Measurements from ENCODE around the gene ERMARD. TPM values are rescaled to one million over a fixed set of nuclear protein-coding genes. Genes with fewer than 3 reads are reported as not detected.
"Not testable (repeated sequence)": the region's sequence is repeated elsewhere in the genome, so short reads cannot be mapped to it uniquely, and the experiment has no call there.

Gene ERMARD
- total RNA-seq, 1 donor from 2014 or later: 25.4 TPM

DNA sequence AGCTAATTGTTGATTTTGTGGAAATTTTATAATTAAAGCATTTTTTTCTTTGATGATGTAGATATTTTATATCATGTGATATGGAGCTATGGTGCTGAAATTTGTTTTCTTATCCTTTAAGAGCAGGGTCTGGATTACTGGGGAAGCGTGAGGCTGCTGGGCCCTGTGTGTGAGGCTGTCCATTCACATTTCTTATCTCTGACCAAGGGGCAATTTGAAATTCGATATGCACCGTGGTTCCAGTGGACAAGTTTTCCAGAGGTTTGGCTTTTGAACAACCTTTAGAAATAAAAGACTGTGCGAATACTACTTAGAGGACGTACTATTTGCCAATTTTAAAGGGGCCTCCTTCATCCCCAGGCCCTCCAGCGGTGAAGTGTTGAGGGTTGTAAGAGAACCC is 3.7 kb downstream of the ERMARD start:
- H3K4me3 ChIP-seq: no peak overlapping the region
- intact Hi-C loops (cut with DNase I): loop anchor here (10.0 kb wide), 1 partner anchor 50 kb away; the partner anchor contains the start of genes C6orf120 and WDR27
- TF ChIP-seq, protein P1, sequence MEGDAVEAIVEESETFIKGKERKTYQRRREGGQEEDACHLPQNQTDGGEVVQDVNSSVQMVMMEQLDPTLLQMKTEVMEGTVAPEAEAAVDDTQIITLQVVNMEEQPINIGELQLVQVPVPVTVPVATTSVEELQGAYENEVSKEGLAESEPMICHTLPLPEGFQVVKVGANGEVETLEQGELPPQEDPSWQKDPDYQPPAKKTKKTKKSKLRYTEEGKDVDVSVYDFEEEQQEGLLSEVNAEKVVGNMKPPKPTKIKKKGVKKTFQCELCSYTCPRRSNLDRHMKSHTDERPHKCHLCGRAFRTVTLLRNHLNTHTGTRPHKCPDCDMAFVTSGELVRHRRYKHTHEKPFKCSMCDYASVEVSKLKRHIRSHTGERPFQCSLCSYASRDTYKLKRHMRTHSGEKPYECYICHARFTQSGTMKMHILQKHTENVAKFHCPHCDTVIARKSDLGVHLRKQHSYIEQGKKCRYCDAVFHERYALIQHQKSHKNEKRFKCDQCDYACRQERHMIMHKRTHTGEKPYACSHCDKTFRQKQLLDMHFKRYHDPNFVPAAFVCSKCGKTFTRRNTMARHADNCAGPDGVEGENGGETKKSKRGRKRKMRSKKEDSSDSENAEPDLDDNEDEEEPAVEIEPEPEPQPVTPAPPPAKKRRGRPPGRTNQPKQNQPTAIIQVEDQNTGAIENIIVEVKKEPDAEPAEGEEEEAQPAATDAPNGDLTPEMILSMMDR (IDR thresholded peaks at IDR 0.05): no peak
- ATAC-seq: no peak
- DNase-seq: no peak
- H3K9me3 ChIP-seq: no peaks in the 10 kb centered on the region
- peaks cover 47% of the 10 kb centered on the region for H3K36me3 ChIP-seq
- H3K4me1 ChIP-seq: peaks cover 18% of the 10 kb centered on the region
- no peaks in the 10 kb centered on the region for H3K27me3 ChIP-seq (ENCODE audit: low read depth)
- H3K27ac ChIP-seq: no peak overlapping the region

DNA sequence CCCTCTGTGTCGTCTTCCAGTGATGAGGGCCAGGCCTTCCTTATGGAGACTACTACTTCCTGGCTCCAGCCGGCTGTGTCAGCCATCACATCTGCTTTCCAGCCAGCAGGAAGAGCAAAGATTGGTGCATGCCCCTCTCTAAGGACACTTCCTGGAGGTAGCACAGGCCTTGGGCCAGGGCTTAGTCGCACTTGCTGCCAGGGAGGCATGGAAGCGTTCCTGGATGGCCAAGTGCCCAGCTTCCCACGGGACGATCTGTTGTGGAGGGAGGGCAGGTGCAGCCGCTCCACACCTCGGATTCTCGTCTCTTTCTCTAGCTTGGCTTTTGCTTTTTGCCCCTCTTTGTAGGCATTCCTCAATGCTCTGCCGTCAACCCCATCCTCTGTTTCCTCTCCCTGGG is 11.9 kb downstream of the ERMARD start:
- Histone ChIP-seq H3K4me3 (no peak overlapping the region), H3K27ac (no peak overlapping the region), H3K4me1 (no peaks in the 10 kb centered on the region), H3K36me3 (peaks cover 91% of the 10 kb centered on the region), H3K9me3 (no peaks in the 10 kb centered on the region), H3K27me3 (ENCODE audit: low read depth) (no peaks in the 10 kb centered on the region)
- intact Hi-C loops (cut with DNase I): no loop called here
- ATAC-seq: no peak
- DNase-seq: no peak
- TF ChIP-seq, protein P1 (IDR thresholded peaks at IDR 0.05): no peak

DNA sequence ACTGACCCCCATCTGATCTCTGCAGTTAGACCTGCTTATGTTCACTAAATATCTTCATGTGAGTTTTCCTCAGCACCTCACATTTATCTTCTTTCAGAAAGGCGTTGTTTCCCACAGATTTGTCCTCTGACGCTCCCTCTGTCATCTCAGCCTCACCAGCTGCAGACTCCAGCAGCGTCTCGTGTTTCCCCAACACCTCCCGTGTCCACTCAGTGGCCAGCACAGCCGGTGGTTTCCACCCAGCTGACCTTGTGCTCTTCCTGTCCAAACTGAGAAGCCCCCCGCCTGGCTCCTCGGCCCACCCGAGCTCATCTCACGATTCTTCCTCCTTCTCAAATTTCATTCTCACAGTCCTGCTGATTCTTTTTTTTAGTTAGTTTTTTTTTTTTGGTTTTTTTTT is 12.5 kb downstream of the ERMARD start:
- DNase-seq (no peak), ATAC-seq (no peak)
- H3K4me3 ChIP-seq: no peak overlapping the region
- no peaks in the 10 kb centered on the region for H3K4me1 ChIP-seq
- H3K9me3 ChIP-seq: no peaks in the 10 kb centered on the region
- no peaks in the 10 kb centered on the region for H3K27me3 ChIP-seq (ENCODE audit: low read depth)
- intact Hi-C loops (cut with DNase I): no loop called here
- no peak overlapping the region for H3K27ac ChIP-seq
- H3K36me3 ChIP-seq: peaks cover 91% of the 10 kb centered on the region
- TF ChIP-seq, protein P1 (IDR thresholded peaks at IDR 0.05): no peak

DNA sequence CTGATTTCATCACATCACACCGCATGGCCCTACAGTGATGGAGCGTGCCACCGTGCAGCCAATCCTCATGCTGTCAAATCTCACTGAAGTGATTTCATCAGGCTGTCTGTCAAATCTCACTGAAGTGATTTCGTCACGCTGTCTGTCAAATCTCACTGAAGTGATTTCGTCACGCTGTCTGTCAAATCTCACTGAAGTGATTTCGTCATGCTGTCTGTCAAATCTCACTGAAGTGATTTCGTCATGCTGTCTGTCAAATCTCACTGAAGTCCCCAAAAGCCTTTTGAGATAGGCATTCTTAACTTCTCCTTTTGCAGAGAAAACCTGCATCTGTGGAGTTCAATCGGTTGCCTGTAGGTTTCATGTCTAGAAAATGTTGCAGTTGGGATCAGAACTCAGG is 14.4 kb downstream of the ERMARD start:
- DNase-seq; ATAC-seq; H3K4me3 ChIP-seq; intact Hi-C loops (cut with DNase I); H3K27me3 ChIP-seq (ENCODE audit: low read depth); H3K4me1 ChIP-seq; H3K9me3 ChIP-seq: not testable (repeated sequence)
- H3K27ac ChIP-seq: peak overlapping the region; percentile 42
- H3K36me3 ChIP-seq: peaks cover 88% of the 10 kb centered on the region

DNA sequence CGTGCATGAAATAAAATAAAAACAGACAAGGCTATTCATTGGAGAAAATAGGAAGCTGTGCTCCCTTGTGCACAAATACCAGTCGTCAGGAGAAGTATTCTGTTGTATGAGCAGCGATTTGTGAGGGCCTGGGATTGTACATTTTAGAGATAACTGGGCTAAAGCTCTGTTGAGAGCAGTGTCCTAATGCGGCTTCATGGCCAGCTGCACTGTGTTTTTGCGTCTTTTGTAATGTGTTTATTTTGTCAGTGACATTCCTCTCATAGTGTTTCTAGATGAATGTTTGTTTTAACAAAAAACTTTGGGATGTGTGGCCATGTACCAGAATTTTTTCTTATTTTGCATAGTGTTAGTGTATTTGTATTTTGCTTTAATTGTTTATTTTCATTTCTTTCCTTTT is 14.8 kb downstream of the ERMARD start:
- no peak for DNase-seq
- no peaks in the 10 kb centered on the region for H3K9me3 ChIP-seq

DNA sequence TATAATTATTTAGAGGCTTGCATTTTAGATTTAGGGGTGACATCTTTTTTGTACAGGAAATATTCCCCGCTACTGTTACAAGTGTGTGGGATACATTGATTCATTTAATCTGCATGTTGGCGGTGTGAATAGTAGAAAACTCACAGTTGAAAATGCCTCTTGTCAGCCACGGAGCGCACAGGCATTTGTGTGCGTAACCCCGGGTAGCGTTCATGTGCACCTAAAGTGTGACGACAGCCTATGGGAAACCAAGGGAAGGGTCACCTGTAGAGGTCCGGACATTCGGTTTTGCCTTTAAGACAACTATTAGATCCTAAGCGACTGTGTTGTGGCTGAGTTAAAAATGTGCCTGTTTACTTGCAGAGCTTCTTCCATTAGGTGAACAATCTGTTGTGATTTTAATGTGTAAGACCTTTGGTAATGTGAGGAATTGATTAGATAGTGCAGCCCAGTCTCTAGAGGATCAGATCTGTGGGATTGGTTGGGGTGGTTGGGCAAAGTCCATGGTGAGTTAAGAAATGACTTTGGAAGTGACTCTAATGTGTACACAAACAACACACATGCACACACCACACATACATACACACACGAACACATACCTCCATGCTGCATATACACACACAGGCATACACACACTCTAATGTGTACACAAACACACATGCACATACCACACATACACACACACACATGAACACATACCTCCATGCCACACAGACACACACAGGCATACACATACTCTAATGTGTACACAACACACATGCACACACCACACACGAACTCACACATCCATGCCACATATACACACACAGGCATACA is 15.7 kb downstream of the ERMARD start:
- Histone ChIP-seq H3K27me3 (ENCODE audit: low read depth) (no peaks in the 10 kb centered on the region), H3K4me1 (no peaks in the 10 kb centered on the region), H3K4me3 (no peak overlapping the region), H3K9me3 (no peaks in the 10 kb centered on the region), H3K36me3 (peaks cover 80% of the 10 kb centered on the region), H3K27ac (no peak overlapping the region)
- intact Hi-C loops (cut with DNase I): no loop called here
- TF ChIP-seq, protein P1 (IDR thresholded peaks at IDR 0.05): no peak
- ATAC-seq (peak in 1 of 2 donors; percentile 34), DNase-seq (no peak)

More for the DNA sequence above, 14.8 kb downstream of the ERMARD start:
- peak overlapping the region; percentile 42 for H3K27ac ChIP-seq
- peak; percentile 42 to 53 for ATAC-seq
- intact Hi-C loops (cut with DNase I): no loop called here
- H3K4me1 ChIP-seq: no peaks in the 10 kb centered on the region
- no peaks in the 10 kb centered on the region for H3K27me3 ChIP-seq (ENCODE audit: low read depth)
- peaks cover 83% of the 10 kb centered on the region for H3K36me3 ChIP-seq
- H3K4me3 ChIP-seq: no peak overlapping the region
- TF ChIP-seq, protein P1 (IDR thresholded peaks at IDR 0.05): no peak

Data from lower lobe of right lung (tissue), 2 donors.